Activated CD4-positive, CD25-positive, alpha-beta regulatory T cell treated with anti-CD3 and anti-CD28 coated beads, Interleukin-2, amount 50 U/mL, for 16 hours (primary cell): ENCODE data around the gene BFSP2.
"Not testable (repeated sequence)": the region's sequence is repeated elsewhere in the genome, so short reads cannot be mapped to it uniquely, and the experiment has no call there.

Experiments used
- DNase-seq: peaks from one replicate; pipeline ENCODE4 v3.0.0-alpha.2; 2020; ENCODE audit warnings: low read depth, low spot score

Gene BFSP2

GRCh38 chr3:133455960-133456359 is 56.1 kb downstream of the BFSP2 start:
- DNase-seq: no peak

- no peak for DNase-seq
Measured at GRCh38 chr3:133457025-133457424, 57.2 kb downstream of the BFSP2 start.

GRCh38 chr3:133457465-133458067 is 57.7 kb downstream of the BFSP2 start:
- DNase-seq: no peak

- DNase-seq: no peak
Measured at GRCh38 chr3:133459400-133459799, 59.5 kb downstream of the BFSP2 start.

GRCh38 chr3:133460809-133461208 is 61.0 kb downstream of the BFSP2 start:
- no peak for DNase-seq

- no peak for DNase-seq
Measured at GRCh38 chr3:133461291-133461690, 61.4 kb downstream of the BFSP2 start.

GRCh38 chr3:133463347-133463860 is 63.5 kb downstream of the BFSP2 start:
- no peak for DNase-seq

GRCh38 chr3:133464573-133464972 is 64.7 kb downstream of the BFSP2 start:
- DNase-seq: no peak

- no peak for DNase-seq
Measured at GRCh38 chr3:133466531-133467386, 66.9 kb downstream of the BFSP2 start.

GRCh38 chr3:133467780-133468179 is 67.9 kb downstream of the BFSP2 start:
- DNase-seq: no peak

GRCh38 chr3:133468251-133468721 is 68.4 kb downstream of the BFSP2 start:
- DNase-seq: no peak

GRCh38 chr3:133469140-133469731 is 69.4 kb downstream of the BFSP2 start:
- no peak for DNase-seq

GRCh38 chr3:133472242-133472641 is 72.4 kb downstream of the BFSP2 start:
- no peak for DNase-seq

- DNase-seq: no peak
Measured at GRCh38 chr3:133472889-133473288, 73.0 kb downstream of the BFSP2 start.

GRCh38 chr3:133473472-133474191 is 73.8 kb downstream of the BFSP2 start:
- not testable (repeated sequence) for DNase-seq

GRCh38 chr3:133474251-133474801 is 74.5 kb downstream of the BFSP2 start:
- DNase-seq: no peak

GRCh38 chr3:133474817-133475216 is 75.0 kb downstream of the BFSP2 start:
- no peak for DNase-seq

- DNase-seq: no peak
Measured at GRCh38 chr3:133475245-133476010, 75.6 kb downstream of the BFSP2 start.

GRCh38 chr3:133476971-133477375 is 77.1 kb downstream of the BFSP2 start:
- no peak for DNase-seq

GRCh38 chr3:133477487-133477886 is 77.6 kb downstream of the BFSP2 start:
- no peak for DNase-seq

- DNase-seq: no peak
Measured at GRCh38 chr3:133478624-133479023, 78.8 kb downstream of the BFSP2 start.
